Subcutaneous adipose tissue (tissue), 4 donors: ENCODE results near the gene PIGZ. TPM values are rescaled to one million over a fixed set of nuclear protein-coding genes. Genes with fewer than 3 reads are reported as not detected.

Experiments
- total RNA-seq, 4 donors: library from RNA; depleted of rRNA; stranded (reverse); fragments of >200 nt; gene quantifications; one replicate each; pipeline ENCODE4 v1.1.0, GENCODE V29; 2016
- TF ChIP-seq, protein P1 (sequence below): fragments of 450-650 bp; IDR thresholded peaks from one replicate; pipeline ENCODE4 v1.5.1; 2016; ENCODE audit warnings: low read depth, mild to moderate bottlenecking, control low read depth, antibody characterized with exemption, moderate library complexity

Gene PIGZ
- total RNA-seq, 4 donors from 2014 or later, result 8.8 to 18.5 (median 17.0) TPM

DNA sequence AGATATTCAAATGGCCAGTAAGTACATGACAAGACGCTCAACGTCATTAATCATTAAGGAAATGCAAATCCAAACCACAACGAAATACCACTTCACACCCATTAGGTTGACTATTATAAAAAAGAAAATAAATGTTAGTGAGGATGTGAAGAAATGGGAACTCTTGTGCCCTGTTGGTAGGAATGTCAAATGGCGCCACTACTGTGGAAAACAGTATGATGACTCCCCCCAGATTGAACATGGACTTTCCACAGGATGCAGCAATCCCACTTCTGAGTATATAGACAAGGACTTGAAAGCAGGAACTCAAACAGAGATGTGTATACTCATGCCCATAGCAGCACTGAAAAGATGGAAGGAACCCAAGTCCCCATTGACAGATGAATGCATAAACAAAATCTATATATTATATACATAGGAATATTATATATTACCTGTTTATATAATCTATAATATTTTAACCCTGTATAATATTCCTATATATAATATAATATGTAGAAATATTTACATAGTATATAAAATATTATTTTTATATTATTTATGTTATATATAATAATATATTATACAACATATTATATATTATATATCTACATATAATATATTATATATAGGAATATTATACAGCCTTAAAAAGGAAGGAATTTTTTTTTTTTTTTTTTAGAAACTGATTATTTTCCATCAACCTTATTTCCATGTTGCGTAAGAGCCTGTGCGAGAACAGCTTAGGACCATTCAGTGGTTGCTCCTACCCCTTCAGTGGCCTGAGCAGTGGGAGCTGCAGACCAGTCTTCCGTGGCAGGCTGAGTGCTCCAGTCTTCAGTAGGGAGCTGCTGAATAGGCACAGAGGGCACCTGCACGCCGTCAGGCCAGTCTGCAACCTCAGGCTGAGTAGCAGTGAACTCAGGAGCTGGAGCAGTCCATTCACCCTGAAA, 17.6 kb upstream of the PIGZ start:
- TF ChIP-seq, protein P1, sequence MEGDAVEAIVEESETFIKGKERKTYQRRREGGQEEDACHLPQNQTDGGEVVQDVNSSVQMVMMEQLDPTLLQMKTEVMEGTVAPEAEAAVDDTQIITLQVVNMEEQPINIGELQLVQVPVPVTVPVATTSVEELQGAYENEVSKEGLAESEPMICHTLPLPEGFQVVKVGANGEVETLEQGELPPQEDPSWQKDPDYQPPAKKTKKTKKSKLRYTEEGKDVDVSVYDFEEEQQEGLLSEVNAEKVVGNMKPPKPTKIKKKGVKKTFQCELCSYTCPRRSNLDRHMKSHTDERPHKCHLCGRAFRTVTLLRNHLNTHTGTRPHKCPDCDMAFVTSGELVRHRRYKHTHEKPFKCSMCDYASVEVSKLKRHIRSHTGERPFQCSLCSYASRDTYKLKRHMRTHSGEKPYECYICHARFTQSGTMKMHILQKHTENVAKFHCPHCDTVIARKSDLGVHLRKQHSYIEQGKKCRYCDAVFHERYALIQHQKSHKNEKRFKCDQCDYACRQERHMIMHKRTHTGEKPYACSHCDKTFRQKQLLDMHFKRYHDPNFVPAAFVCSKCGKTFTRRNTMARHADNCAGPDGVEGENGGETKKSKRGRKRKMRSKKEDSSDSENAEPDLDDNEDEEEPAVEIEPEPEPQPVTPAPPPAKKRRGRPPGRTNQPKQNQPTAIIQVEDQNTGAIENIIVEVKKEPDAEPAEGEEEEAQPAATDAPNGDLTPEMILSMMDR, result no peak

DNA sequence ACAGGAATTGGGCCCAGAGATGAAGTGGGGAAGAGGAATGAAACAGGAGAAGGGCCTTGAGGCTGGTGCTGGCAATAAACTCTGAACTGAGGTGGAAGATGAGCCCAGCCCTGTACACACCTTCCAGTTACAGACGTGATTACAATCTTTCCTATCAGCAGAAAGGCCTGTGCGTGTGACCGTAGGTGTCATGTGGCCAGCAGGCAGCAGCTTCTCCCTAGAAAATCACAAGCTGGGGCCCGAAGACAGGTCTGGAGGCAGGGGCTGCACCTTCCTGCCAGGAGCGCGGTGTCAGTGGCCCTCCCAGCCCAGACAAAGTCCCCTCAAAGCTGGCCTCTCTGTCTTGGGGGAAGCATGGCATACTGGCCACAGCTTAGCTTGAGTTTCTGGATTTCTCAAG, 16.7 kb upstream of the PIGZ start:
- TF ChIP-seq, protein P1, result no peak

DNA sequence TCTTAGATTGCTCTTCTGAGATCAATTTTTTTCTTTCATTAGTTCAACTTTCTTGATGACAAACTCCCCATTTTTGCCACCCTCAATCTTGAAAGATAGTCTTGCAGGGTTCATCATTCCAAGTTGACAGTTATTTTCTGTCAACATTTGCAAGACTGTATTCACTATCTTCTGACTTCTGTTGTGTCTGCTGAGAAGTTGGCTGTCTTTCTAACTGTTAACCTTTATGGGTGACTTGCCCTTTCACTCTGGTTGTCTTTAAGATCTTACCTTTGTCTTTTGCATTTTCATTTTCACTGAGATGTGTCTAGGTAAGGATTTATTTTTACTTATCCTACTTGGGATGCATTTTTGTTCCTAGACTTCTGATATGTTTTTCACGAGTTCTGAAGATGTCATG, 14.6 kb upstream of the PIGZ start:
- TF ChIP-seq, protein P1, result no peak

DNA sequence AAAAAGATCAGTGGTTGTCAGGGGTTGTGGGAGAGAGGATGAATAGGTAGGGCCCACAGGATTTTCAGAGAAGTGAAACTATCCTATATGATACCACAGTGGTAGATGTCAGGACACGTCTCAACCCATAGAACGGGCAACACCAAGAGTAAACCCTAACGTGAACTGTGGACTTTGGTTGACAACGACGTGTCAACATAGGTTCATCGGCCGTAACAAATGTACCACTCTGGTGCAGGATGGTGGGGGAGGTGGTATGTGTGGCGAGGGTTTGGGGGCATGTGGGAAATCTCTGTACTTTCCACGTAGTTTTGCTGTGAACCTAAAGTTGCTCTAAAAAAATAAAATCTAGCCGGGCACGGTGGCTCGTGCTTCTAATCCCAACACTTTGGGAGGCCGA, 13.0 kb upstream of the PIGZ start:
- TF ChIP-seq, protein P1, result no peak

DNA sequence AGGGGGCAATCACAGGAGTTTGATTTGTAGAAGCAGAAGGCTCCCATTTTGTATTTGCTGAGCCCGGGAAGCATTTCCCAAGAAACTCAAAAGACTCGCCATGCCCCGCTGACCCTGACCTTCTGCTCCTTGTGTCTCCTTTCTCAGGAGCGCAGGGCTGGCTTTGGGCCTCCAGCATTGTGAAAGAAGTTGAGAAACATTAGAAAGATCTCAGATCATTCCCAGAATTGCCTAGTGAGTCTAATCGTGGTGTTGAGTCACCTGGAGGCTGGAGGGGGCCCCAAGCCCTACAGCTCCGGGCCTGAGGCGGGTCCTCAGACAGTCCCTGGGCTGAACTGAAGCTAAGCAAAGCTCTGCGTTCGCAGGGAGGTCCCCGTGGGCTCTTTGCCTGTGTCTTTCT, 10.9 kb upstream of the PIGZ start:
- TF ChIP-seq, protein P1, result no peak

DNA sequence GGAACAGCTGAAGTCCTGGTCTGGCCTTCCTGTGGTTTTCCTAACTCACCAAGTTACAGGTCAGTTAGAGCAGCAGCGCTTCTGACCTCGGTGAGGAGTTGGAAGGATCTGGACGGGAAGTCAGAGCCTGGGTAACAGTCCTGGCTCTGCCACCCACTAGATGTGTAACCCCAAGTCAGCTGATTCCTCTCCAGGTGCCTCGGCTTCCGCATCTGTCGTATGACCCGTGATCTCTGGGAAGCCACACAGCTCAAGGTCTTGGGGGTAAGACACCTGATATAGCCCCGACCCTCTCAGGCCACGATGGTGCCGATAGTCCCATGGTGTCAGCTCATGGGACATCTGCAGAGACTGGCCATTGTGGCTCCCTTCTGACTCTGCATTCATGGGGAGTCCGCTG, 8.3 kb upstream of the PIGZ start:
- TF ChIP-seq, protein P1, result no peak

DNA sequence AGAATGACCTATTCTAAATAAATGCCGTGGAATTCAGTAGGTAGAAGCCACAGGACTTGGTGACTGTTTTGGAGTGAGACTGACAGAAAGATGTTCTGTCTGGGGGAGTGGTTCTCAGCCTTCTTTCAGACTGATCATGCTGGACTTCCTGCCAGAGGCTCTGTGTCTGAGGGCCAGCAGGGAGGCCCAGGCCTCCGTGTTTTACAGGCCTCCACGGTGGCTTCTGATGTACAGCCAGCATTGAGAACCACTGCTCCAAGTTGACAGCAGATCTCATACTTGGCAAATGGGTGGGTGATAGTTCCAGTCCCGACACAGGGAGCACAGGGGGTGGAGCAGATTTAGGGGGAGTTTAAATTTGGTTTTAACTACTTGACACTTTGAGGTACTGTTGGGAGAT, 6.7 kb upstream of the PIGZ start:
- TF ChIP-seq, protein P1, result no peak
